ENCODE measurements around the gene ELF1.
"Not testable (repeated sequence)": the region's sequence is repeated elsewhere in the genome, so short reads cannot be mapped to it uniquely, and the experiment has no call there.

Gene ELF1

GRCh38 chr13:40929883-40930282 is 89.2 kb downstream of the ELF1 start:
- not testable (repeated sequence) for DNase-seq

- DNase-seq = no peak
Observed at GRCh38 chr13:40928980-40929379, 90.1 kb downstream of the ELF1 start.

GRCh38 chr13:40927929-40928328 is 91.2 kb downstream of the ELF1 start:
- DNase-seq = no peak

- no peak for DNase-seq
Observed at GRCh38 chr13:40923867-40924266, 95.2 kb downstream of the ELF1 start.

- DNase-seq = no peak
Observed at GRCh38 chr13:40922437-40923040, 96.6 kb downstream of the ELF1 start.

GRCh38 chr13:40920826-40921225 is 98.3 kb downstream of the ELF1 start:
- DNase-seq = no peak

GRCh38 chr13:40919901-40920300 is 99.2 kb downstream of the ELF1 start:
- not testable (repeated sequence) for DNase-seq

- DNase-seq = no peak
Observed at GRCh38 chr13:40916207-40916998, 102.7 kb downstream of the ELF1 start.

GRCh38 chr13:40914863-40915262 is 104.3 kb downstream of the ELF1 start:
- DNase-seq = not testable (repeated sequence)

- DNase-seq = no peak
Observed at GRCh38 chr13:40911341-40911740, 107.8 kb downstream of the ELF1 start.

- no peak for DNase-seq
Observed at GRCh38 chr13:40910324-40911050, 108.6 kb downstream of the ELF1 start.

GRCh38 chr13:40909541-40910200 is 109.4 kb downstream of the ELF1 start:
- DNase-seq = not testable (repeated sequence)

- DNase-seq = no peak
Observed at GRCh38 chr13:40908546-40908945, 110.6 kb downstream of the ELF1 start.

- DNase-seq = not testable (repeated sequence)
Observed at GRCh38 chr13:40901032-40901431, 118.1 kb downstream of the ELF1 start.

GRCh38 chr13:40900568-40900967 is 118.5 kb downstream of the ELF1 start:
- DNase-seq = not testable (repeated sequence)

GRCh38 chr13:40897053-40897452 is 122.1 kb downstream of the ELF1 start:
- DNase-seq = no peak

- no peak for DNase-seq
Observed at GRCh38 chr13:40895227-40896184, 123.6 kb downstream of the ELF1 start.

- DNase-seq = not testable (repeated sequence)
Observed at GRCh38 chr13:40893573-40893972, 125.5 kb downstream of the ELF1 start.

- no peak for DNase-seq
Observed at GRCh38 chr13:40886017-40886416, 133.1 kb downstream of the ELF1 start.

GRCh38 chr13:40884175-40884574 is 134.9 kb downstream of the ELF1 start:
- not testable (repeated sequence) for DNase-seq
